Vagina (tissue), 2 donors: ENCODE results near the gene SGTA. TPM values are rescaled to one million over a fixed set of nuclear protein-coding genes. Genes with fewer than 3 reads are reported as not detected.
A peak's percentile ranks its signal among the peaks of the same experiment; 100 is the strongest.
"Not testable (repeated sequence)": the region's sequence is repeated elsewhere in the genome, so short reads cannot be mapped to it uniquely, and the experiment has no call there.

Source experiments
- DNase-seq, 2 donors: peaks; one replicate each; pipeline ENCODE4 v3.0.0-alpha.2; 2017; ENCODE audit errors: extremely low spot score in 2 of 2
- H3K27ac ChIP-seq: fragments of 200-600 bp; sonication (generic); one replicate; pipeline ENCODE4 v1.5.1; 2019
- H3K27me3 ChIP-seq: fragments of 200-600 bp; sonication (generic); one replicate; pipeline ENCODE4 v1.5.1; 2019
- H3K36me3 ChIP-seq, 2 donors: fragments of 200-600 bp; sonication (generic); one replicate each; pipeline ENCODE4 v1.5.1; 2017 to 2019
- H3K4me1 ChIP-seq: fragments of 200-600 bp; sonication (generic); one replicate; pipeline ENCODE4 v1.5.1; 2019
- H3K4me3 ChIP-seq, 2 donors: fragments of 200-600 bp; sonication (generic); 1 replicate in 1 of 2; 2 replicates in 1 of 2; pipeline ENCODE4 v1.5.1; 2016 to 2019
- H3K9me3 ChIP-seq: fragments of 200-600 bp; sonication (generic); one replicate; pipeline ENCODE4 v1.5.1; 2019
- POLR2A ChIP-seq, 2 donors: fragments of 450-650 bp; IDR thresholded peaks; one replicate each; pipeline ENCODE4 v1.6.1; 2017; ENCODE audit warnings: antibody characterized with exemption in 2 of 2, mild to moderate bottlenecking in 2 of 2, moderate library complexity in 2 of 2
- POLR2AphosphoS5 ChIP-seq, 2 donors: sonication (generic); formaldehyde crosslinking; IDR thresholded peaks; one replicate each; pipeline ENCODE4 v1.9.0; 2017; ENCODE audit warnings: antibody characterized with exemption in 2 of 2, mild to moderate bottlenecking in 2 of 2, low read depth in 1 of 2; ENCODE audit not compliant: insufficient read depth in 1 of 2
- intact Hi-C: fragments of 100-400 bp; cut with DNase I; formaldehyde crosslinking; loops from one replicate; pipeline ENCODE4 v1.15.1; 2023
- total RNA-seq: library from RNA; depleted of rRNA; stranded (reverse); fragments of >200 nt; gene quantifications from one replicate; pipeline ENCODE4 v1.2.3, GENCODE V29; 2016
- TF ChIP-seq, protein P1 (sequence below), 3 experiments: fragments of 450-650 bp in 2 of 3; fragments of 200-600 bp in 1 of 3; sonication (generic) in 1 of 3; IDR thresholded peaks; one replicate each; pipeline ENCODE4 v1.5.1; 2017 to 2019; ENCODE audit warnings: antibody characterized with exemption in 3 of 3, mild to moderate bottlenecking in 2 of 3, moderate library complexity in 2 of 3

Gene SGTA
- total RNA-seq, 1 donor from 2014 or later, result 58.4 TPM

DNA sequence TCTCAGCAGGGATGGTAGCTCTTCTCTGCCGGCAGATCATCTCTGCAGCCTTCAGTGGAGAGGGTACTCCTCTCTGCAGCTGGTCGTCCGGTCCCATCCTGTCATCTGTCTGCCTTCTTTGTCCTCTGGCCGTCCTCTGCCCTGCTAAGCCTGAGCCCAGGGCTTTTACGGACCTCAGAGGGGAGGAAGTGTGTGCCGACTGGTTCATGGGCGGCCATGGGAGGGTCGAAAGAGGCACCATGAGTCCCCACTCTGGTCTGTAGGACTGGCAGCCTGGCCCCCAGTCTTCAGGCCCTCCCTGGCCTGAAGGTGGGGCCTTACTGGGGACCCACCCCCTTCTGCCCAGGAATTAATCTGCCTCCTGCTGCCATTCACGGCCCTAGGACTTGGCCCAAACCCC is 40.6 kb upstream of the SGTA start:
- Histone ChIP-seq H3K36me3 (peaks cover 0 to 18% of the 10 kb centered on the region in 2 donors), H3K9me3 (no peaks in the 10 kb centered on the region), H3K4me1 (peaks cover 13% of the 10 kb centered on the region), H3K4me3 (no peak overlapping the region), H3K27me3 (no peaks in the 10 kb centered on the region), H3K27ac (no peak overlapping the region)
- TF ChIP-seq POLR2AphosphoS5 (IDR thresholded peaks at IDR 0.05; ENCODE audit: insufficient read depth in 1 of 2, low read depth in 1 of 2) (no peak), POLR2A (IDR thresholded peaks at IDR 0.05) (no peak)
- TF ChIP-seq, protein P1, sequence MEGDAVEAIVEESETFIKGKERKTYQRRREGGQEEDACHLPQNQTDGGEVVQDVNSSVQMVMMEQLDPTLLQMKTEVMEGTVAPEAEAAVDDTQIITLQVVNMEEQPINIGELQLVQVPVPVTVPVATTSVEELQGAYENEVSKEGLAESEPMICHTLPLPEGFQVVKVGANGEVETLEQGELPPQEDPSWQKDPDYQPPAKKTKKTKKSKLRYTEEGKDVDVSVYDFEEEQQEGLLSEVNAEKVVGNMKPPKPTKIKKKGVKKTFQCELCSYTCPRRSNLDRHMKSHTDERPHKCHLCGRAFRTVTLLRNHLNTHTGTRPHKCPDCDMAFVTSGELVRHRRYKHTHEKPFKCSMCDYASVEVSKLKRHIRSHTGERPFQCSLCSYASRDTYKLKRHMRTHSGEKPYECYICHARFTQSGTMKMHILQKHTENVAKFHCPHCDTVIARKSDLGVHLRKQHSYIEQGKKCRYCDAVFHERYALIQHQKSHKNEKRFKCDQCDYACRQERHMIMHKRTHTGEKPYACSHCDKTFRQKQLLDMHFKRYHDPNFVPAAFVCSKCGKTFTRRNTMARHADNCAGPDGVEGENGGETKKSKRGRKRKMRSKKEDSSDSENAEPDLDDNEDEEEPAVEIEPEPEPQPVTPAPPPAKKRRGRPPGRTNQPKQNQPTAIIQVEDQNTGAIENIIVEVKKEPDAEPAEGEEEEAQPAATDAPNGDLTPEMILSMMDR (IDR thresholded peaks at IDR 0.05), result no peak
- DNase-seq, result no peak
- intact Hi-C loops, result no loop called here

DNA sequence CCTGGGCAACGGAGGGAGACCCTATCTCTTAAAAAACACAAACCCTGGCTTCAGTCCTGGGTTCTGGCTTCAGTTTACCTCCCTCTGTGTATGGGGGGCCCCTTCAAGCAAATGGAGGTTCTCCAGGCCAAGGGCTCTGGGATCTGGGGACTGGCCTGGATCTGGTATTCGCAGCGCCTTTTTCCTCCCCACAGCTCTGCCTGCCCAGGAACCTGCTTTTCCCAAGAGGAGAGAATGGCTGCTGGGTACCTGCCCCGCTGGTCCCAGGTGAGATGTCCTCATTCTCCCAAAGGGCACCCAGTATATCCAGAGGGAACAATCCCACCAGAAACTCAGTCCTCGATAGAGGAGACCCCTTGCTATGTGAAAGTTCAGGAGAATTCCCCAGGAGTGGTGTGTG is 39.8 kb upstream of the SGTA start:
- Histone ChIP-seq H3K9me3 (no peaks in the 10 kb centered on the region), H3K4me3 (no peak overlapping the region), H3K27ac (no peak overlapping the region)

DNA sequence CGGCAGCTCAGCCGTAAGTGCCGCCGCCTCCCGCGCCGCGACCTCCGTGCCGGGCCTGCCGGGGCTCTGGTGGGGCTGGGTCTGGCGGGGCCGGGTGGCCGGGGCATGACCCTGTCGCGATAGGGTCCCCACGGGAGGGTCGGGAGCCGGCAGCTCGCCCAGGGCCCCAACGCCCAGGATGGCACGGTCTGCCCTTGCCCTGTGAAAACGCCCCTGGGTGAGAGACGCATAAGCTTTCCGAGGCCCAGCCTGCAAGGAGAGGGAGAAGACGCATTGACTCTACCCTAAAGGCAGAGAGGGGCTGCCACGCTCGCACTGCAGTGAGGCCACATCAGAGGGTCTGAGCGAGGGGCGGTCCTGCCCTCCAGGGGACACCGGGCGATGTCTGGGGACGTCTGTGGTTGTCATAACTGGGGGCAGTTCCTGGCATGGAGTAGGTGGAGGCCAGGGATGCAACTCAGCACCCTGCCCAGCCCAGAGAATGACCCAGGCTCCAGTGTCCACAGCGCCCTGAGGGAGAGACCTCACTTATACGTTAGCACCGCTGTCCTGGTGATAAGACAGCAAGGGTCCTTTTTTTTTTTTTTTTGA is 37.1 kb upstream of the SGTA start:
- peak overlapping the region; percentile 61 to 98 for H3K4me3 ChIP-seq
- peaks cover 0 to 6% of the 10 kb centered on the region in 2 donors for H3K36me3 ChIP-seq
- no peaks in the 10 kb centered on the region for H3K27me3 ChIP-seq
- H3K27ac ChIP-seq, result peak overlapping the region; percentile 64
- H3K9me3 ChIP-seq, result no peaks in the 10 kb centered on the region
- TF ChIP-seq POLR2AphosphoS5 (IDR thresholded peaks at IDR 0.05; ENCODE audit: insufficient read depth in 1 of 2, low read depth in 1 of 2) (no peak), POLR2A (IDR thresholded peaks at IDR 0.05) (no peak)
- TF ChIP-seq, protein P1 (IDR thresholded peaks at IDR 0.05), result no peak
- intact Hi-C loops, result no loop called here
- DNase-seq, result no peak
- H3K4me1 ChIP-seq, result peaks cover 13% of the 10 kb centered on the region

More for the DNA sequence above, 39.8 kb upstream of the SGTA start:
- DNase-seq, result no peak
- TF ChIP-seq, protein P1 (IDR thresholded peaks at IDR 0.05), result no peak
- intact Hi-C loops, result no loop called here
- Histone ChIP-seq H3K27me3 (no peaks in the 10 kb centered on the region), H3K36me3 (peaks cover 0 to 10% of the 10 kb centered on the region in 2 donors), H3K4me1 (peaks cover 13% of the 10 kb centered on the region)

DNA sequence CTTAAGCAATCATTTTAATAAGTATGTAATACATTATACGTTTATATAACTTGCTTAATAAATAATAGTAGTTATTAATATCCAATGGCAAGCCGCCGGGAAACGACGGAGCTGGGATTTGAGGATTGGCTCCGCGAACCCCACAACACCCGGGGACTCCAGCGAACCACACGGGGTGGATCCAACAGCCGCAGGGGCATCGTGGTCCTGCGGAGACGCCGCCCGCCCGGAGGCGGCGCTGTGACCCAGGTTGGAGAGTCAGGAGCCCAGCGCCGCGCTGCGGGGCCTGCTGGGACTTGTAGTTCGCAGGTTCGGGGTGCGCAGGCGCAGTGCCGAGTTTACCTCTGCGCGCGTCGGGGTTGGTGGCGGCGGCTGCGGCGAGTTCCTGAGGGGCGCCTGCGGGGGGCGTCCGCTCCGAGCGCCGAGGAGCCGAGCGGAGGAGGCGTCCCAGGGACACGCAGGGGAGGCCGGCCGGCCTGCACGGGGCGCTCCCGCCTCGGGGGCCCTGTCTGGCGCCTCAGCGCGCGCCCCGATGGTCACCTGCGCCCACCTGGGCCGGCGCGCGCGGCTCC is 36.6 kb upstream of the SGTA start, which contains the start of gene ZNF554:
TSS of gene ZNF554 (plus strand) at position 329 of the 572 bp plus-strand sequence. CDS start at position 533, 204 bp downstream.
- H3K27ac ChIP-seq, result peak within 1 kb of the TSS; percentile 64
- H3K4me3 ChIP-seq, result peak within 1 kb of the TSS; percentile 61 to 98
- intact Hi-C loops, result no loop called here
- no peaks in the 10 kb centered on the region for H3K9me3 ChIP-seq
- peaks cover 13% of the 10 kb centered on the region for H3K4me1 ChIP-seq
- peak in 1 of 2 donors; percentile 89 for DNase-seq
- no peaks in the 10 kb centered on the region for H3K27me3 ChIP-seq
- peaks cover 0 to 6% of the 10 kb centered on the region in 2 donors for H3K36me3 ChIP-seq
- TF ChIP-seq, protein P1 (IDR thresholded peaks at IDR 0.05), result peak; percentile 95 to 99 (median 96)
- no peak for TF ChIP-seq POLR2A (IDR thresholded peaks at IDR 0.05)
- peak; percentile 62 to 92 for TF ChIP-seq POLR2AphosphoS5 (IDR thresholded peaks at IDR 0.05; ENCODE audit: insufficient read depth in 1 of 2, low read depth in 1 of 2)

DNA sequence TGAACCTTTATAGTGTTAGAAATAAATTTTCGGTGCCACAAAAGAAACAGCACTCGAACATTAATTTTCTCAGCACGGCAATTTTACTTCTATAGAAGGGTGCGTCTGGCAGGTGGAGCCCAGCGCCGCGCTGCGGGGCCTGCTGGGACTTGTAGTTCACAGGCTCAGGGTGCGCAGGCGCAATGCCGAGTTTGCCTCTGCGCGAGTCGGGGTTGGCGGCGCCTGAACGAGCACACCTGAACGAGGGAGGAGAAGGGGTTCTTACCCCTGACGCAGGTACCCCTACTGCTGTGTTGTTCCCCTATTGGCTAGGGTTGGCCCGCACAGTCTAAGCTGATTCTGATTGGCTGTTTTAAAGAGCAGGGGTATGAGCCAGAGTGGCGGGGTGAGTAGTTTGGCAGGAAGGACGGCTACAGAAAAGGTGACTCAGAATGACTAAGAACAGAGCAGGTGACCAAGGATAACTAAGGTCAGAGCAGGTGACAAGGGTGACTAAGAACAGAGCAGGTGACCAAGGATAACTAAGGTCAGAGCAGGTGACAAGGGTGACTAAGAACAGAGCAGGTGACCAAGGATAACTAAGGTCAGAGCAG is 34.3 kb upstream of the SGTA start:
- H3K27ac ChIP-seq, intact Hi-C loops, DNase-seq, H3K27me3 ChIP-seq, H3K36me3 ChIP-seq, H3K4me3 ChIP-seq, H3K9me3 ChIP-seq: not testable (repeated sequence)
- H3K4me1 ChIP-seq, result peaks cover 13% of the 10 kb centered on the region
